ENCODE measurements around the gene ARG2. TPM values are rescaled to one million over a fixed set of nuclear protein-coding genes. Genes with fewer than 3 reads are reported as not detected.
"Not testable (repeated sequence)": the region's sequence is repeated elsewhere in the genome, so short reads cannot be mapped to it uniquely, and the experiment has no call there.

Gene ARG2
- total RNA-seq, 1 donor from 2014 or later: 113 TPM

GRCh38 chr14:67589204-67589770, 30.4 kb upstream of the ARG2 start:
- DNase-seq (ENCODE audit: low read depth): no peak
- Histone ChIP-seq H3K4me3 (ENCODE audit: low read depth, low read length) (no peak overlapping the region), H3K27me3 (ENCODE audit: control insufficient read depth, insufficient read depth, low read length) (no peaks in the 10 kb centered on the region), H3K36me3 (ENCODE audit: control insufficient read depth, insufficient read depth, low read length) (peaks cover 4% of the 10 kb centered on the region)
- TF ChIP-seq, protein P1, sequence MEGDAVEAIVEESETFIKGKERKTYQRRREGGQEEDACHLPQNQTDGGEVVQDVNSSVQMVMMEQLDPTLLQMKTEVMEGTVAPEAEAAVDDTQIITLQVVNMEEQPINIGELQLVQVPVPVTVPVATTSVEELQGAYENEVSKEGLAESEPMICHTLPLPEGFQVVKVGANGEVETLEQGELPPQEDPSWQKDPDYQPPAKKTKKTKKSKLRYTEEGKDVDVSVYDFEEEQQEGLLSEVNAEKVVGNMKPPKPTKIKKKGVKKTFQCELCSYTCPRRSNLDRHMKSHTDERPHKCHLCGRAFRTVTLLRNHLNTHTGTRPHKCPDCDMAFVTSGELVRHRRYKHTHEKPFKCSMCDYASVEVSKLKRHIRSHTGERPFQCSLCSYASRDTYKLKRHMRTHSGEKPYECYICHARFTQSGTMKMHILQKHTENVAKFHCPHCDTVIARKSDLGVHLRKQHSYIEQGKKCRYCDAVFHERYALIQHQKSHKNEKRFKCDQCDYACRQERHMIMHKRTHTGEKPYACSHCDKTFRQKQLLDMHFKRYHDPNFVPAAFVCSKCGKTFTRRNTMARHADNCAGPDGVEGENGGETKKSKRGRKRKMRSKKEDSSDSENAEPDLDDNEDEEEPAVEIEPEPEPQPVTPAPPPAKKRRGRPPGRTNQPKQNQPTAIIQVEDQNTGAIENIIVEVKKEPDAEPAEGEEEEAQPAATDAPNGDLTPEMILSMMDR (IDR thresholded peaks at IDR 0.05; ENCODE audit: insufficient read depth, low read length, severe bottlenecking): no peak
- FAIRE-seq: peak; percentile 92

DNA sequence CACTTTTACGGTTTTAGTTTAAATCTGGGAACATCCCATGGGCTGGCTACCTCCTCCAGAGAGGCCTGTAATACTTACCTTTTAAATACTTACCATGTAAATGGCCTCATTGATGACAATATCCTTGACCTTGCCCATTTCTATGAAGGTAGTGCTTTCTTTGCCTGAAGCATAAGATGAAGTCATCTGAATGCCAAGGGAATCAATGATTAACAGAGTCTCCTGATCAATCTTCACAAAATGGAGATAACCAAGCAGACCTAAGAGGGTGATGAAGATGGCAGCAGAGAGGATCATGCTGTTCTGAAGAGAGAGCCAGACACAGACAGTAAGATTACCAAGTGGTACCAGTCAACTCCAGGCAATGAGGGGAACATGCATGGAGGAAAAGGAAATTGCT, 26.1 kb upstream of the ARG2 start:
- peak; percentile 50 for FAIRE-seq
- H3K27me3 ChIP-seq (ENCODE audit: control insufficient read depth, insufficient read depth, low read length); H3K4me3 ChIP-seq (ENCODE audit: low read depth, low read length); DNase-seq (ENCODE audit: low read depth); H3K36me3 ChIP-seq (ENCODE audit: control insufficient read depth, insufficient read depth, low read length): not testable (repeated sequence)

GRCh38 chr14:67595392-67595791, 24.3 kb upstream of the ARG2 start:
- Histone ChIP-seq H3K36me3 (ENCODE audit: control insufficient read depth, insufficient read depth, low read length) (peaks cover 1% of the 10 kb centered on the region), H3K27me3 (ENCODE audit: control insufficient read depth, insufficient read depth, low read length) (no peaks in the 10 kb centered on the region), H3K4me3 (ENCODE audit: low read depth, low read length) (no peak overlapping the region)
- TF ChIP-seq, protein P1 (IDR thresholded peaks at IDR 0.05; ENCODE audit: insufficient read depth, low read length, severe bottlenecking): no peak
- FAIRE-seq: no peak
- DNase-seq (ENCODE audit: low read depth): no peak

DNA sequence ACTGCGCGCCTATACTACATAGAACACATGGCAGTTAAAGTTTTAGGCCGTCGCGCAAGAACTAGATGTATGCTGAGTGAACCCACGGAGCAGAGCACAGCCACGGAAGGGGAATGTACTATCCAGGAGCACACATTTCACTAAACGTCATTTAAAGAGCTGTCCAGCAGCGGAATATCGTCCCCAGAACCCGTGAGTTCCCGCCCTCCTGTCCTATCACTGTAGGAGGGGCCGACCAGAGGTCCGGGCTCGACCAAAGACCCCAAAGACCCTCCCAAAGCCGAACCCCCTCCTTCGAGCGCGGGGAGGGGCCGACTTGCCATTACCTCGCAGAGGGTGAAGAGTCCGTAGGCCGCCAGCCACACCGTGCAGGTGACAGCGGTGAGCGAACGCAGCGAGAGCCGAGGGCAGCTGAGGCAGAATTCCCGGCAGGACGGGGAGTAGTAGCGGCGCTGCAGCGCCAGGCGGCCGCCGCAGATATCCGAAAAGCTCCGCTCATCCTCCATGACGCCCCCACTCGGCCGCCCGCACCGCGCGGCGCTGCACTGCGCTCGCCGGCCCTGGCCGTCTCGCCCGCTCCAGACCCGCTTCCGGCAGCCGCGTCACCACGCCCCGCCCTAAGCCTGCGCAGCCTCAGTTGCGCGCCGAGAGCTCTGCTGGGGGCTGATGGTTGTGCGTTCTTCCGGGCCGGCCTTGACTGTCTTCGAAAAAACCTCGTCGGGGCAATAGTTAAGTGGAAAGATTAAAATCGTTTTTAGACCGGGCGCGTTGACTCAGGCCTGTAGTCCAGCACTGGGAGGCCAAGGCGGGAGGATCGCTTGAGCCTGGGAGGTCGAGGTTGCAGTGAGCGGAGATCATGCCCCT, 19.8 kb upstream of the ARG2 start, which contains the start of gene PIGH:
TSS of gene PIGH (minus strand) at position 571 of the 864 bp plus-strand sequence. CDS start at position 506, 65 bp downstream.
- peak; percentile 72 for DNase-seq (ENCODE audit: low read depth)
- no peaks in the 10 kb centered on the region for H3K36me3 ChIP-seq (ENCODE audit: control insufficient read depth, insufficient read depth, low read length)
- TF ChIP-seq, protein P1 (IDR thresholded peaks at IDR 0.05; ENCODE audit: insufficient read depth, low read length, severe bottlenecking): peak; percentile 84
- no peak for FAIRE-seq
- peak within 1 kb of the TSS; percentile 91 for H3K4me3 ChIP-seq (ENCODE audit: low read depth, low read length)
- H3K27me3 ChIP-seq (ENCODE audit: control insufficient read depth, insufficient read depth, low read length): no peaks in the 10 kb centered on the region

DNA sequence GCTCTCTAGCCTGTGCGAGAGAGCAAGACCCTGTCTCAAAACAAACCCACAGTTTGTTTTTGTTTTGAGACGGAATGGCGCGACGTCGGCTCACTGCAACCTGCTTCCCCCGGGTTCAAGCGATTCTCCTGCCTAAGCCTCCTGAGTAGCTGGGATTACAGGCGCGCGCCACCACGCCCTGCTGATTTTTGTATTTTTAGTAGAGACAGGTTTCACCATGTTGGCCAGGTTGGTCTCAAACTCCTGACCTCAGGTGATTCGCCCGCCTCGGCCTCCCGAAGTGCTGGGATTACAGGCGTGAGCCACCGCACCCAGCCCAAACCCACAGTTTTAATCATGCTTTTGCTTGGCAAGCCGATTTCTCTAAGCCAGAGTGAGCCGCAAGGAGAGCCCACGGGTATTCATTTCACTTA, 19.2 kb upstream of the ARG2 start:
- H3K4me3 ChIP-seq (ENCODE audit: low read depth, low read length): peak overlapping the region; percentile 91
- H3K36me3 ChIP-seq (ENCODE audit: control insufficient read depth, insufficient read depth, low read length); FAIRE-seq; H3K27me3 ChIP-seq (ENCODE audit: control insufficient read depth, insufficient read depth, low read length); DNase-seq (ENCODE audit: low read depth): not testable (repeated sequence)

DNA sequence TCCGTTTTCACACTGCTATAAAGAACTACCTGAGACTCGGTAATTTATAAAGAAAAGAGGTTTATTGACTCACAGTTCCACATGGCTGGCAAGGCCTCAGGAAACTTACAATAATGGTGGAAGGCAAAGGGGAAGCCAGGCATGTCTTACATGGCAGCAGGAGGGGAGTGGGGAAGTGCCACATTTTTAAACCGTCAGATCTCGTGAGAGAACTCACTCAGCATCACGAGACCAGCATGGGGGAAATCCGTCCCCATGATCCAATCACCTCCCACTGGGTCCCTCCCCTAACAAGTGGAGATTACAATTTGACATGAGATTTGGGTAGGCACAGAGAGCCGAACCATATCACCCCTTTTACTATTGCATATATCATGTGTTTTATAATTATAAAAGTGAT, 17.6 kb upstream of the ARG2 start:
- TF ChIP-seq, protein P1 (IDR thresholded peaks at IDR 0.05; ENCODE audit: insufficient read depth, low read length, severe bottlenecking): no peak
- no peaks in the 10 kb centered on the region for H3K36me3 ChIP-seq (ENCODE audit: control insufficient read depth, insufficient read depth, low read length)
- H3K27me3 ChIP-seq (ENCODE audit: control insufficient read depth, insufficient read depth, low read length): no peaks in the 10 kb centered on the region
- no peak overlapping the region for H3K4me3 ChIP-seq (ENCODE audit: low read depth, low read length)
- no peak for FAIRE-seq
- DNase-seq (ENCODE audit: low read depth): no peak
